Amygdala (tissue), 56 donors: ENCODE data around the gene CTBP2.

ENCODE experiments used
- DNase-seq, 56 donors: peaks; one replicate each; lab custom pipeline; 2025; lab: John Stamatoyannopoulos, UW

The CTBP2 gene

GRCh38 chr10:125112697-125113494, 47.5 kb downstream of the CTBP2 start:
- DNase-seq: no peak

- DNase-seq: no peak
Measured at GRCh38 chr10:125111118-125111727, 49.1 kb downstream of the CTBP2 start.

GRCh38 chr10:125107965-125108580, 52.3 kb downstream of the CTBP2 start:
- DNase-seq: no peak

GRCh38 chr10:125107166-125107949, 53.0 kb downstream of the CTBP2 start:
- no peak for DNase-seq

- DNase-seq: no peak
Measured at GRCh38 chr10:125106586-125106985, 53.8 kb downstream of the CTBP2 start.

- DNase-seq: no peak
Measured at GRCh38 chr10:125105706-125106255, 54.6 kb downstream of the CTBP2 start.

- no peak for DNase-seq
Measured at GRCh38 chr10:125105155-125105554, 55.2 kb downstream of the CTBP2 start.

- no peak for DNase-seq
Measured at GRCh38 chr10:125104559-125104958, 55.8 kb downstream of the CTBP2 start.

- no peak for DNase-seq
Measured at GRCh38 chr10:125103924-125104323, 56.4 kb downstream of the CTBP2 start.

GRCh38 chr10:125103466-125103865, 56.9 kb downstream of the CTBP2 start:
- no peak for DNase-seq

- no peak for DNase-seq
Measured at GRCh38 chr10:125102821-125103220, 57.5 kb downstream of the CTBP2 start.

- DNase-seq: no peak
Measured at GRCh38 chr10:125102246-125102645, 58.1 kb downstream of the CTBP2 start.

- no peak for DNase-seq
Measured at GRCh38 chr10:125101581-125101980, 58.8 kb downstream of the CTBP2 start.

GRCh38 chr10:125101049-125101448, 59.3 kb downstream of the CTBP2 start:
- peak in 4 of 56 donors; percentile 25 to 51 (median 30) for DNase-seq

GRCh38 chr10:125097409-125098070, 62.8 kb downstream of the CTBP2 start:
- DNase-seq: no peak

GRCh38 chr10:125096975-125097374, 63.4 kb downstream of the CTBP2 start:
- DNase-seq: no peak

- no peak for DNase-seq
Measured at GRCh38 chr10:125096371-125096770, 64.0 kb downstream of the CTBP2 start.

- no peak for DNase-seq
Measured at GRCh38 chr10:125095776-125096175, 64.6 kb downstream of the CTBP2 start.

GRCh38 chr10:125095228-125095627, 65.1 kb downstream of the CTBP2 start:
- DNase-seq: no peak

- no peak for DNase-seq
Measured at GRCh38 chr10:125094806-125095205, 65.6 kb downstream of the CTBP2 start.
